NCI-H524 (cell line): ENCODE measurements around the gene ACTR2.
"Not testable (repeated sequence)": the region's sequence is repeated elsewhere in the genome, so short reads cannot be mapped to it uniquely, and the experiment has no call there.

Experiments
- DNase-seq, 2 experiments: peaks; one replicate each; lab custom pipeline; 2025; lab: John Stamatoyannopoulos, UW

The ACTR2 gene

DNA sequence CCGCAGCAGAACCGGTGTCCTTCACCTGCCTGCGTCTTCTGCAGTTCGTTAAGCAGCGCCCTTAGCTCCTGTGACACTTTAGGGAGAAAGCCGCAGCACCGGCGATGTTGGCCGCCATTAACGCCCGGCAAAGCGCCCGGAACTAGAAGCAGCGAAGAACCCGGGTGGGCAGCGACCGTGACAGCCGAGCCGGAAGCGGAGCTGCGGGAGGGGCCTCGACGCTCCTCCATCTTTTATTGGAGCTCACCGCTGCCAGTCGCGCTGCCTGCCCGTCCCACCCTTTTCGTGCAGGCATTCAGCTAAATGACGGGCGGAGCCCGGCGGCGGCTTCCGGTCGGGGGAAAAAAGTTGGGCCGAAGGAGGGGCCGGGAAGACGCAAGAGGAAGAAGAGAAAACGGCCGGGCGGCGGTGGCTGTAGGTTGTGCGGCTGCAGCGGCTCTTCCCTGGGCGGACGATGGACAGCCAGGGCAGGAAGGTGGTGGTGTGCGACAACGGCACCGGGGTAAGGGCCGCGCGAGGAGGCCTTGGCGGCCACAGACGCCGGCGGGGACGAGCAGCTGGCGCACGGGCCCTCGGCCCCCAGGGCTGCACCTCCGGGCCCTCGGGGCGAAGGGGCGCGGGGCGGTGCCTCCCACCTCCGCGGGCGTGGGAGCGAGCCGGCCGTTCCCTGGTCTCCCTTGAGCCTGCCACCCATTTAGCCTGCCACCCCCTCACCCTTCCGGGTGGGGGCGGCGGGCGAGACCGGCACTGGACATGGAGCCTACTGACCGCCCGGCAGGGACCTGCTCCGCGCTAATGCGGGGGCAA lies at the start of gene ACTR2:
Gene ACTR2, plus strand, starts transcription at position 376 of the 807 bp plus-strand sequence. Its CDS starts 79 bp downstream, at position 455.
- DNase-seq, result peak; percentile 78 to 92

DNA sequence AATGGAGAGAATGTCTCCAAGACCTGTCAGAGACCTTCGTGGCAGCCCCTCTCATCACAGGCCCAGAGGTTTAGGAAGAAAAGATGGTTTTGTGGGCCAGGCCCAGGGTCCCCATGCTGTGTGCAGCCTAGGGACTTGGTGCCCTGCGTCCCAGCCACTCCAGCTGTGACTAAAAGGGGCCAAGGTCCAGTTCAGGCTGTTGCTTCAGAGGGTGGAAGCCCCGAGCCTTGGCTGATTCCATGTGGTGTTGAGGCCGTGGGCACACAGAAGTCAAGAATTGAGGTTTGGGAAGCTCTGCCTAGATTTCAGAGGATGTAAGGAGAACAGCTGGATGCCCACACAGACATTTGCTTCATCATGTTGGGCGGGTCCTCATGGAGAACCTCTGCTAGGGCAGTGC lies 45.1 kb upstream of the ACTR2 start:
- DNase-seq, result no peak

- not testable (repeated sequence) for DNase-seq
These were observed 44.2 kb upstream of the ACTR2 start for GRCh38 chr2:65183406-65183805.

DNA sequence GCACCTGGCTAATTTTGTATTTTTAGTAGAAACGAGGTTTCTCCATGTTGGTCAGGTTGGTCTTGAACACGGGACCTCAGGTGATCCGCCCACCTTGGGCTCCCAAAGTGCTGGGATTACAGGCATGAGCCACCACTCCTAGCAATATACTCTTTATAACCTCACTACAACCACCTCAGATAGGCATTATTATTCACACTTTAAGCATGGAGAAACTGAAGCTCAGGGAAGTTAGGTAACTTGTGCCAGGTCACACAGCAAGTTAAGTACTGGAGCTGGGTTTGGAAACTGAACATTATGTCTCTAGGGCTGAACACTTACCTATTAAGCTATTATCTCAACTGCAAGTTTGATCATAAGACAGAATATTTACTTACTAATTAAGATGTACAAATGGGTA lies 42.6 kb upstream of the ACTR2 start:
- DNase-seq, result no peak

DNA sequence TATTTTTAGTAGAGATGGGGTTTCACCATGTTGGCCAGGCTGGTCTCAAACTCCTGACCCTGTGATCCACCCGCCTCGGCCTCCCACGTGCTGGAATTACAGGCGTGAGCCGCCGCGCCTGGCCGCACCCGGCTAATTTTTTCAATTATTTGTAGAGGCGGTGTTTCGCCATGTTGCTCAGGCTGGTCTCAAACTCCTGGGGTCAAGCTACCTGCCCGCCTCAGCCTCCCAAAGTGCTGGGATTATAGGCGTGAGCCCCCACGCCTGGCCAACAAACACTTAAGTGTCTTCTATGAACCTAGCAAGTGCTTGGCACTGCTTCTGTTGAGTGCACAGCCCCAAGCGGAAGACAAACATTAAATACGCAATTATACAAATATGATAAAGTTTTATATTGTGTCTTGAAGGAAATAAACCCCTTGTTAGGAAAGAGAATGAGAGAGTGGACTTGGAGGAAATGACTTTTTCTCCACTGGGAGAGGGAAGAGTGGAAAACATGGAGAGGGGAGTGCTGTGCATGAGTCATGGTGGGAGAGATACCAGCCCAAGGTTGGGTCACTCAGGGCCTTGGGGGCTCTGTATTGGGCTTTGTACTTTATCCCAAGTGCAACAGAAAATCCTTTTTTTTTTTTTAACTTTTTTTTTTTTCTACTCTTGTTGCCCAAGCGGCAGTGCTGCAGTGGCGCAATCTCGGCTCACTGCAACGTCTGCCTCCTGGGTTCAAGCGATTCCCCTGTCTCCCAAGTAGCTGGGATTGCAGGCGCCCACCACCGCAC lies 41.4 kb upstream of the ACTR2 start:
- DNase-seq, result no peak

DNA sequence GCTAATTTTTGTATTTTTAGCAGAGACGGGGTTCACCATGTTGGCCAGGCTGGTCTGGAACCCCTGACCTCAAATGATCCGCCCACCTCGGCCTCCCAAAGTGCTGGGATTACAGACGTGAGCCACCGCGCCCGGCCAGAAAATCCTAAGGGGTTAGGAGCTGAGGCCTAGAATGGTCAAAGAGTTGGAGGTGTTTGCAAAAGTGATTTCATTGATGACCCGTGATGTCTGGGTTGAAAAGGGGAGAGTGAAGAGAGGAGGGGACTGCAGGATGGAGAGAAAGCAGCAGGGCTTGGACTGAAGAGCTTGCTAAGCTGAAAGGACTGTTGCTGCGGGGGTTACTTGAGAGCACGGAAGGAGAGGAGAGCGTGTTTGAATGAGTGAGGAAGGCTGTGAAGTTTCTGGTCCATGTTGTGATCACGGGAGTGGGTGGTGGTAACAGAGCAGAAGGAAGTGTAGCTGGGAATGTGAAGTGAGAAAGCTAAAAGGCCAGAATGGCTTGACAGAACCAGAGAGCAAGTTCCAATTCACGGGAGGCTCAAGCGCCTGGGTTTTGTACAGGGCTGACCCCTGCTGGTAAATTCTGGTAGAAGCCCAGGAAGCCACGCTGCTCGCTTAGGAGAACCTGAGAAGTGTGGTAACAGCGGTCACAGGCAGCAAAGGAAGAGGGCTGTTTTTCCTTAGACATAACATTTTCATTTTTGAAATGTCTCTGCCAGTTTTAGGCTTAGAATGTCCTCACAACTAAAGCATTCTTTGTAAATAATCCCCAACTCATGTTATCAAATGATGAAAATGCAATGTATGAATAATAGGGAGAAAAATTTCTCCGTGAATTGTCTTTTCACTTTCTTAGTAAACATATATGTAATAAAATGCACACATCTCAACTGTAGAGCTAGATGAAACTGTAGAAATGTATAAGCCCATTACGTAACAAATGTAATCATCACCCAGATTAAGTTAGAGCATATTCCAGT lies 40.5 kb upstream of the ACTR2 start:
- peak; percentile 23 to 56 for DNase-seq

DNA sequence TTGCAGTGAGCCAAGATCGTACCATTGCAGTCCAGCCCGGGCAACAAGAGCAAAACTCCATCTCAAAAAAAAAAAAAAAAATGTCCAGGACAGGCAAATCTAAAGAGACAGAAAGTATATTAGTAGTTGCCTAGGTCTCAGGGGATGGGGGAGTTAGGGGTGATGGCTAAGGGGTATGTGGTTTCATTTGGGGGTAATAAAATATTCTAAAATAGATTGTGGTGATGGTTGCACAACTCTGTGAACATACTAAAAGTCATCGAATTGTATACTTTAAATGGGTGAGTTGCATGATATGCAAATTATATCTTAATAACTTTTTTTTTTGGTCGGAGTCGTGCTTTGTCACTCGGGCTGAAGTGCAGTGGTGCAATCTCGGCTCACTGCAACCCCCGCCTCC lies 34.2 kb upstream of the ACTR2 start:
- no peak for DNase-seq

- DNase-seq, result no peak
These were observed 28.9 kb upstream of the ACTR2 start for GRCh38 chr2:65198737-65199136.

GRCh38 chr2:65199166-65199565 lies 28.5 kb upstream of the ACTR2 start:
- no peak for DNase-seq

DNA sequence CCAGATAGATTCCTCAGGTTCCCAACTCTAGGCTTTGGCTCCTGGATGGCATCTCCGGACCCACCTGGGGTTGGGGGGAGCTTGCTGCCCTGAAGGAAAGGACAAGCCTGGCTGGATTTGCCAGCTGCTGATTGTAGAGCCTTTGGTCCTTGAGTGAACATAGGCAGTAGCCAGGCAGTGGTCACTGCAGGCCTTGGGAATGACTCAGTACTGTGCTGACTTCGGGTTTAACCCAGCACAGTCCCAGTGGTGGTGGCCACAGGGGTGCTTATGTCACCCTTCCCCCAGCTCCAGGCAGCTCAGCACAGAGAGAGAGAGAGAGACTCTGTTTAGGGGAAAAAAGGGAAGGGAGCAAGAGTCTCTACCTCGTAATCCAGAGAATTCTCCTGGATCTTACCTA lies 27.7 kb upstream of the ACTR2 start:
- no peak for DNase-seq

GRCh38 chr2:65204461-65205210 lies 23.0 kb upstream of the ACTR2 start:
- DNase-seq, result no peak

DNA sequence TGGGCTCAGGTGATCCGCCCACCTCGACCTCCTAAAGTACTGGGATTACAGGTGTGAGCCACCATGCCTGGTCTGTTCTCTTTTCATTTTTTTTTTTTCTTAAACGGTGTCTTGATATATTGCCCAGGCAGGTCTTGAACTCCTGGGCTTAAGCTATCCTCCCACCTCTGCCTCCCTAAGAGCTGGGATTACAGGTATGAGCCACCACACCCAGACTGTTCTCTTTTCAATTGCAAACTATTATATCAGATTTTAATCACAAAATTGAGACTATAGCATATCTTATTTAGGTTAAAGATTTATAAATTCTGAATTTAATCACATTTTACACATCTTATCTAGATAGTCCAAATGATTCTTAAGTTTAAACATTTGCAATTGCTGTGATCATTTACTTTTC lies 15.5 kb upstream of the ACTR2 start:
- no peak for DNase-seq

- no peak for DNase-seq
These were observed 15.0 kb upstream of the ACTR2 start for GRCh38 chr2:65212619-65213018.

- DNase-seq, result no peak
These were observed 14.6 kb upstream of the ACTR2 start for GRCh38 chr2:65213035-65213434.

DNA sequence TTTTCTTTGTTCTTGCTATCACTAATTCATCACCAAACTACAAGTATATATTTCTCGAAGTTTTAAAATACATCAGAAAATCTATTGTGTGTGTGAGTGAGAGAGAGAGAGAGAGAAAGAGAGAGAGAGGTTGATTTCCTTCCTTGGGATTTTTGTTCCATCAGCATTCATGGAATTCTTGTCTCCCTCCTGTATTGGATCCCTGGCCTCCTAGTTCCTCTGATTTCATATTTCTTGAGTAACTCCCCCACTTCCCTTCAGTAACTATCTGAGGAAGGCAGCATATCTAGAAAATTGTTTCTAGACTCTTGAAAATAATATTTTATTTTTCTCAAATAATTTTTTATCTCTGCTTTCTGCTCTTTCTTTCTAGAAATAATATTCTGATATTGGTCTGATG lies 13.3 kb upstream of the ACTR2 start:
- DNase-seq, result no peak

DNA sequence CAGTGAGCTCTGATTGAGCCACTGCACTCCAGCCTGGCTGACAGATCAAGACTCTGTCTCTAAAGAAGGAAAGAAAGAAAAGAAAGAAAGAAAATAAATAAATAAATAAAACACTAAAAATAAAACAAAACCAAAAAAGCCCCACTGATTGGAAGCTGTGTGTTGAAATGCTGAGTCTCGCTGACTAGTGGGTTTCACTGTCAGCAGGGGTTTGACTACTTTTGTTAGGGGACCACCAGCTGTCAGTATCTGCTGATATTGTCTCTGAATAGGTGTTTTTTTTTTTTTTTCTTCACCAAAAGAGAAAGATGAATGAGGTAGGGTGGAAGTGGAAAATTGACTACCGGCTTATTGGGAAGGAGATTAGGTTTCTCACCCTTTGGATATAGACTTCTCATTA lies 12.8 kb upstream of the ACTR2 start:
- no peak for DNase-seq

DNA sequence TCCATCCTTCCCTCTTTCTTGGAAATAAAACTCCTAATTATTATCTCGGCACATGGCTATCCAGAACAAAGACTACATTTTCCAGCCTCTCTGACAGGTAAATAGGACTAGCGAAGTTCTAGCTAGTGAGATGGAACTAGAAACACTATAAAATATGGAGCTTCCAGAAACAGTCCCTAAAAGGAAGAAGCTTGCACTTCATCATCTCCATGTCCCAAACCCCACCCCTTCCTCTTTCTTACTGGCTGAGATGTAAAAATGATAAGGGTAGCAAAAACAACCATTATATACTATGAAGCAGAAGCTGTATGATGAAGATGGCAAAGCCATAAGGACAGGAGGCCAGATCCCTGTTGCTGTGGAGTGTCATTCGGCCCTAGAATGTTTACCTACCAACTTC lies 11.7 kb upstream of the ACTR2 start:
- DNase-seq, result no peak

DNA sequence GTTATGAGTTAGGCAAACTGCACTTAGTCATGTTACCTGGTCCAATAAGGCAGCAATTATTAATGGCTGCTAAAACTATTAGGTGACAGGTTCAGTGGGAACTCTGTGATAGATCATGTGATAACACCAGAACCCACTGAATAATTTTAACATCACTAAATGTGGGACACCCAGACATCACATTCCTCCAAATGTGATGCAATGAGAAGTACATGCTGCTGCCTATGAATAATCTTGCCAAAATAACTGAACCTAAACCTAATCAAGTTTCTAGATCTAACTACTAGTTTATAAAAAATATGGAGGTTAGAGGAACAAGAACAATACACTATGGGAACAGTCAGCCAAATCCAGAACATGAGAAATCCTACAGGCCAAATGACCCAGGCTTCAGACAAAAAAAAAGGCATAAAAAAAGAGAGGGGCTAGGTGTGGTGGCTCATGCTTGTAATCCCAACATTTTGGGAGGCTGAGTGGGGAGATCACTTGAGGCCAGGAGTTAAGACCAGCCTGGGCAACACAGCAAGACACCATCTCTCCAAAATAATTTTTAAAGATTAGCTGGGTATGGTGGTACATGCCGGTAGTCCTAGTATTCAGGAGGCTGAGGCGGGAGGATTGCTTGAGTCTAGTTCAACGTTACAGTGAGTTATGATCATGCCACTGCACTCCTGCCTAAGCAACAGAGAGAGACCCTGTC lies 7.0 kb upstream of the ACTR2 start:
- DNase-seq, result no peak

DNA sequence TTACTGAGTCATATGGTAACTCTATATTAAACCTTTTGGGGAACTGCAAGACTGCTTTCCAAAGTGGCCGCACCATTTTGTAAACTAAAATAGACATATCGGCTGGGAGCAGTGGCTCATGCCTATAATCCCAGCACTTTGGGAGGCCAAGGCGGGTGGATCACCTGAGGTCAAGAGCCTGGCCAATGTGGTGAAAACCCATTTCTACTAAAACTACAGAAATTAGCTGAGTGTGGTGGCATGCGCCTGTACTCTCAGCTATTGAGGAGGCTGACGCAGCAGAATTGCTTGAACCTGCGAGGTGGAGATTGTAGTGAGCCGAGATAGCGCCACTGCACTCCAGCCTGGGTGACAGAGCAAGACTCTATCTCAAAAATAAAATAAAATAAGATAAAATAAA lies 6.4 kb upstream of the ACTR2 start:
- not testable (repeated sequence) for DNase-seq

DNA sequence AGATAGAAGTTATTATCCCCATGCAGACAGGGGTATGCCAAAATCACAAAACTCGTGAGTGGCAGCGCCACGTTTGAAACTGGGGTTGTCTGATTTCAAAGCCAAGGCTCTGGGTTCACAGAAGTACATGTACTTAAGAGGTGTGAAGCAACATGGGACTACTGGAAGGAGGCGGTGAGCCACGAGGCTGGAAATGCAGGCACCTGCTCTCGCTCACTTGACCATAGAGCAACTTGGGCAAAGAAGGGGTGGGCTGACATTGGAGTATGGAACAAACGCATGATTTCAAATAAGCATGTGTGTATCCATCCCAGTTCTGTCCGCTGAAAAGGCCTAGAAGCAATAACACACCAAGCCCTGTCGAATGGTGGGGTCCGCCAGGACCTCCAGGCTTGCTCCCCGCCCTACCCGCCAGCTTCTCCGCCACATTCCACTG lies 593 bp upstream of the ACTR2 start:
- DNase-seq, result peak in 1 of 2 experiments; percentile 16

DNA sequence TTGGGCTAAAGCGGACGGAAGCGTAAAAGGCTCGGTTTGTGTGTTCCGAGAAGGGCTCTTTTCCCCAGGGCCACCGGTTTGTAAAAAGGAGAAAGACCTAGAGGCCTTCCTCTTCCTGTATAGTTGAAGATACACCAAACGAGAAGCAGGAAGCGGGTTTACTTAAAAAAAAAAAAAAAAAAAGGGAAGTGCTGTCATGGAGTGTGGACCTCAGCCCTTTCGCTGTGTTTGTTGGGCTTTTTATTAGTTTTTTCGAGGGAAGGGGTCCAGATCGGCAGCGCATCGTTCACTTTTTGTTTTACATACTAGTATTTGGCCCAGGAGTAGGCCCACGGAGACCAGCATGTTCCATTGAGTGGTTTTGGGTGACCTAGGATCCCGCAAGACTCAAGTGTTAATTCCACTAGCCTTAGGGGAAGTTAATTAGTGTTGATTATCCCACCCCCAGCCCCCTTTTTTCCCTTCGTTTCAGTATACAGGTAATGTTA lies 676 bp downstream of the ACTR2 start:
- no peak for DNase-seq
